GM19467 (cell line): ENCODE measurements around the gene SCLY.
A peak's percentile ranks its signal among the peaks of the same experiment; 100 is the strongest.

Experiments
- ATAC-seq: cut with Tn5 transposase; IDR thresholded peaks from one replicate; pipeline ENCODE4 v1.9.1; 2021; ENCODE audit warnings: mild to moderate bottlenecking, moderate library complexity; ENCODE audit not compliant: unreplicated experiment

The SCLY gene

GRCh38 chr2:238096311-238097011 lies 35.7 kb downstream of the SCLY start:
- no peak for ATAC-seq

GRCh38 chr2:238097201-238097987 lies 36.6 kb downstream of the SCLY start:
- ATAC-seq = no peak

GRCh38 chr2:238097988-238098871 lies 37.4 kb downstream of the SCLY start:
- ATAC-seq = peak; percentile 65

- ATAC-seq = no peak
These were observed 38.3 kb downstream of the SCLY start for GRCh38 chr2:238098901-238099713.

GRCh38 chr2:238099714-238100048 lies 38.9 kb downstream of the SCLY start:
- ATAC-seq = no peak

GRCh38 chr2:238100049-238100820 lies 39.4 kb downstream of the SCLY start, which contains the start of gene ESPNL:
Gene ESPNL (plus strand): TSS chr2:238100340. CDS start chr2:238100420, 80 bp downstream.
- no peak for ATAC-seq

- no peak for ATAC-seq
These were observed 40.3 kb downstream of the SCLY start for GRCh38 chr2:238100821-238101771.

GRCh38 chr2:238101891-238102841 lies 41.4 kb downstream of the SCLY start:
- ATAC-seq = no peak

- ATAC-seq = no peak
These were observed 42.1 kb downstream of the SCLY start for GRCh38 chr2:238102865-238103264.

GRCh38 chr2:238103465-238104225 lies 42.8 kb downstream of the SCLY start:
- no peak for ATAC-seq

- ATAC-seq = no peak
These were observed 43.5 kb downstream of the SCLY start for GRCh38 chr2:238104226-238104690.

GRCh38 chr2:238104691-238105371 lies 44.0 kb downstream of the SCLY start:
- no peak for ATAC-seq

- ATAC-seq = no peak
These were observed 44.9 kb downstream of the SCLY start for GRCh38 chr2:238105506-238106338.

GRCh38 chr2:238106339-238106697 lies 45.5 kb downstream of the SCLY start:
- ATAC-seq = no peak
